KBM-7 (cell line): Measurements from ENCODE around the gene LCN10.
A peak's percentile ranks its signal among the peaks of the same experiment; 100 is the strongest.
"Not testable (repeated sequence)": the region's sequence is repeated elsewhere in the genome, so short reads cannot be mapped to it uniquely, and the experiment has no call there.

Source experiments
- DNase-seq: peaks from one replicate; pipeline ENCODE4 v3.0.0-alpha.2; 2015
- in situ Hi-C: fragments of 300-500 bp; cut with MboI; formaldehyde crosslinking; loops from 2 replicates; pipeline ENCODE4 v1.14.3; 2020; ENCODE audit warnings: low sequenced_read_pairs, low pct_unique_long_range_greater_than_20kb, mixed read lengths

LCN10 gene

GRCh38 chr9:136774416-136775045 is 31.8 kb upstream of the LCN10 start:
- in situ Hi-C loops, result no loop called here
- no peak for DNase-seq

DNA sequence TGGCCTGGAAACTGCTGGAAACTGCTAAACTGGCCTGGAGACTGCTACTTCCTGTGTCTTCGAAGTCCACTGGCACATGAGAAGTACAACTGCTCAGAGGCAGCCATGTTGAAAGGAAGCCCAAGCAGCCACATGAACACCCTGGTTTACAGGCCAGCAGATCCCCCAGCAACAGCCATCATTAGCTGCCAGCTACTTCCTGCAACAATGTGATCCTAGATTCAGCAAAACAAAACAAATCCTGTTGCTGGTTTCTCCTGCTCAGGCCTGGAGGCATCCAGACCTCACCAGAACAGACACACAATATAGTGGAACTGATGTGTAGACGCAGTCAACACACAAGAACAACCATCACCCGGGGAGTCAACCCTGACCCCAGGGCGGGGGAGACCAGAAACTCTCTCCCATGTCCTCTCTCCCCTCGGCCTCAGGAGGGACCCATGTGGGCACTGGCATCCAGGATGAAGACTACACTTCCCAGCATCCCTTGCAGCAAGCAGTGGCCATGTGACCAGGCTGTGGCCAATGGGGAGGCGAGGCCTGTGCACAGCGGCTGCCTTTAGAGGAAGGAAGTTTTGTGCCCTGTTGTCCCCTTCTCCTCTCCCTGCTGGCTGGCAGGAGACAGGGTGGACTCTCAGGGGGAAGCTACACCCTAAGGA is 30.8 kb upstream of the LCN10 start:
- in situ Hi-C loops, result no loop called here
- DNase-seq, result peak; percentile 83

DNA sequence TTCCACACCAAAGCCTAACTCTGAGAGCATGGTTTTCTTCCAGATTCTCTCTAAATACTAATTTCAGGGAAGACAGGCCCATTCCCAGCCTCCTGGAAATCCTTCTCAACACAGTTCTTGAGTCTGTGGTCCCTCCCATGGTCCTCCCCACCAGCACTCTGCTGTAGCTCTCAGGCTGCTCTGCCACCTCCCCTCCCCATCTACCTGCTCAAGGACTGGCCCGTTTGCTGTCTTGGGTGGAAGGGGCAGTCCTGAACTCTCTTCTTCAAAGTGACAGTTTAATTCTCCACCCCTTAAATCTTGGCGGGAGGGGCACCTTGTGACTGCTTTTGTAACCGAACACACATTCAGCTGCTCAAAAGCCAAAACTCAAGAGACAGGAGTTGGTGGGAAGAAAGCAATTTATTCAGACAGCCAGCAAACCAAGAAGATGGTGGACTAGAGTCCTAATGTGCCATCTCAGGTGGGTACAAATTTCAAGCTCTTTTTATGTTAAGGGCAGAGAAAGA is 29.2 kb upstream of the LCN10 start:
- DNase-seq, result no peak
- in situ Hi-C loops, result no loop called here

DNA sequence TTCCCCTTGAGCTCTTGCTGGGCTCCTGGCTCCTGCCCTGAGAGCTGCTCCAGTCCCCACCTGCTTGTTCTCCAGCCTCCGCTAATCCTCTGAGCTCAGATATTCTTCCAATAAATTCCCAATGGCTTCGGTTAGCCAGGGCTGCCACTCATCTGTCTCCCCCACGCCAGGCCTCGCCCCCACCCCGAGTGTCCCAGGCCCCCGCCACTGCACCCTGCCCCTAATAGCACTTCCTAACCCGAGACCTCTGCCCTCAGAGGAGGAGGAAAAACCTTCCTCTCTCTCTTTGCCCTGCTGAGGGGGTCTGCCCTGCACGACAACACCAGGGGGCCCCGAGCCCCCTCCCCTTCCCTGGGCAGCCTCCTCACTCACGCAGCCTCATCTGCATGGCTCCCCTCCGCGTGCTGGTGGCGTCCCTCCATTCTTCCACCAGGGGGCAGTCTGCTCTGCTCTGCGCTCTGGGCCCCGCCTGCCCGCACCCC is 27.0 kb upstream of the LCN10 start:
- in situ Hi-C loops, result no loop called here
- DNase-seq, result peak; percentile 55

- in situ Hi-C loops, result not testable (repeated sequence)
- peak; percentile 55 for DNase-seq
These were observed 23.8 kb upstream of the LCN10 start for GRCh38 chr9:136766410-136767120.

GRCh38 chr9:136765745-136766409 is 23.1 kb upstream of the LCN10 start:
- DNase-seq, result not testable (repeated sequence)

DNA sequence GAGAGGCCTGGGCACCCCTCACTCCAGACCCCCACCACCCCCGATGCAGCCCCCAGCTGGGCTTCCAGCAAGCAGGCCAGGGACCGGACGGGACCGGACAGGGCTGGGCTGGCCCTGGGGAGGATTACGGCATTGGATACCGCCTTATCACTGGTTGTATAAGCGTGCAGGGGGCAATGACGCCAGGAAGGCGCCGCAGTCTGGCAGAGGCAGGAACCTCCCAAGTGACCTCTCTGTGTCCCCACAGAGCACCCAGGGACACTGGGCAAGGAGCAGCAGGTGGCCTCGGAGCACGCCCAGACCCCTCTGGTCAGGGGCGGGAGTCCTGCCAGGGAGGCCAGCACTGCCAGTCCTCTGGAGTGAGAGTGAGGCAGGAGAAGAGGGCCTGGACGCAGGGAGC is 22.3 kb upstream of the LCN10 start:
- in situ Hi-C loops, result no loop called here
- no peak for DNase-seq

More at GRCh38 chr9:136765745-136766409, 23.1 kb upstream of the LCN10 start:
- in situ Hi-C loops, result not testable (repeated sequence)

GRCh38 chr9:136764301-136764891 is 21.7 kb upstream of the LCN10 start, which contains the start of gene LCN15:
LCN15 (minus strand) TSS chr9:136764518; CDS start chr9:136764488, 30 bp downstream.
- in situ Hi-C loops, result no loop called here
- no peak for DNase-seq

DNA sequence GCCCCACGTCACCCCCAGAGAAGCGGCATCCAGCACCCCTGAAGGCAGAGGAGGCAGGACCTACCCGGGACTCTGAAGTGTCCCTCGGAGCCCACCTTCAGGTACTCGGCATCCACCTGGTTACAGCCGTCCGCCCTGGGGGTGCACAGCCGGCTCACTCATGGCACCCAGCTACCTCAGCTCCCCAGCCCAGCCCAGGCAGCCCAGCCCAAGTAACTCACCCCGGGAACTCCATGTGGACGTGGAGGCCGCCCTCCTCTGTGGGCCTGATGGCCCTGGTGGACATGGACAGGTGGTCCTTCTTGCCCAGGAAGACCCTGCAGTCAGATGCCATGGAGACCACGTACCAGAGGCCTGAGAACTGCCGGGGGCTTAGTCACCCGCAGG is 20.9 kb upstream of the LCN10 start:
- in situ Hi-C loops, result no loop called here
- no peak for DNase-seq

DNA sequence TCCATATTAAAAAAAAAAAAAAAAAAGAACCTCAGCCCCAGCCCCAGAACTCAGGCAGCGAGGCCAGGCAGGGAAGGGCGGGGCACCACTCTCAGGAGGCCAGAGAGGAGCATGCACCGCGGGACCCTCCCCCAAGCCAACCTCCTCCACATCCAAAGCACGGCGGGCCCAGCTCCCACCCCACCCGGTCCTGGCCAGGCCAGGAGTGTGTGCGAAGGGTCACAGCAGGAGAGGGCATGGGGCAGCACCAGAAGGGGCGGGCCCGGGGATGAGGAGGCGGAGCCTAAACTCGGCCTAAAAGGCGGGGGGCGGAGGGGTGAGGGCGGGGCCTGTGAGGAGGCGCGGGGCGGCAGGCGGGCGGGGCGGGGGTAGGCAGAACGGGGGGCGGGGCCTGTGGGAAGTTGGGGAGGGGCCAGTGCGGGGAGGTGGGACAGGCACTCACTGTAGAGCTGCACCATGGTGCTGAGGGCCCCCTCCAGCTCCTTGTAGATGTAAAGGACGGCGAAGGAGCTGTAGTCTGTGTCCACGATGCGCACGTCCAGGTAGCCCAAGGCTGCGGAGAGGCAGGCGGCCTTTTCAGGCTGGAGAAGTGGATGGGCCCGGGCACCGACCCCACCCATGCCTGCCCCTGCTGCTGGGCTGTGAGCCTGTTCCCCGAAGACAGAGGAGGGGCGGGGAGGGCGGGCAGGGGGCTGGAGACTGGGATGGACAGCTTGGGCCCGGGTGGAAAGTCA is 20.3 kb upstream of the LCN10 start:
- in situ Hi-C loops, result no loop called here
- DNase-seq, result peak; percentile 49

DNA sequence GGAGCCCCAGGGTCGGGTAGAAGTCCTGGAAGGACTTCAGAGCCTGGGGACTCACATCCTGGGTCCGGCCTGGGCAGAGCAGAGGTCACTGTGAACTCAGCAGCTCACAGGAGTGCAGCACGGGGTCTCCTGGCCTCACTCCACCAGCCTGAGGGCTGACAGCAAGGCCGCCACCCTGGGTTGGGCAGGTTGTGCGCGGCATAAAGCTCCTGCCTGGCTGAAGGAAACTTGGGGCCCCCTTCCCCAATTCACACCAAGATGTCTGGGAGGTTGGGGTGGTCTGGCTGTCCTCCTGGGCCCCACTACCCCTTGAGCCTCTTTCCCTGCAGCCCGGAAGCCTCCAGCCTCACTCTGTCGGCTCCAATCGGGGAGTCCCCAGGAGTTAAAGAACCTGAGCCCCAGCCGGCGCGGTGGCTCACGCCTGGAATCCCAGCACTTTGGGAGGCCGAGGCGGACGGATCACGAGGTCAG is 19.5 kb upstream of the LCN10 start:
- in situ Hi-C loops, result no loop called here
- no peak for DNase-seq

- DNase-seq, result no peak
- in situ Hi-C loops, result no loop called here
These were observed 18.8 kb upstream of the LCN10 start for GRCh38 chr9:136761545-136761981.

GRCh38 chr9:136760834-136761544 is 18.2 kb upstream of the LCN10 start:
- DNase-seq, result peak; percentile 70
- in situ Hi-C loops, result not testable (repeated sequence)

GRCh38 chr9:136760424-136760823 is 17.7 kb upstream of the LCN10 start:
- no peak for DNase-seq
- in situ Hi-C loops, result no loop called here

GRCh38 chr9:136759436-136760325 is 16.9 kb upstream of the LCN10 start:
- no peak for DNase-seq
- in situ Hi-C loops, result no loop called here

DNA sequence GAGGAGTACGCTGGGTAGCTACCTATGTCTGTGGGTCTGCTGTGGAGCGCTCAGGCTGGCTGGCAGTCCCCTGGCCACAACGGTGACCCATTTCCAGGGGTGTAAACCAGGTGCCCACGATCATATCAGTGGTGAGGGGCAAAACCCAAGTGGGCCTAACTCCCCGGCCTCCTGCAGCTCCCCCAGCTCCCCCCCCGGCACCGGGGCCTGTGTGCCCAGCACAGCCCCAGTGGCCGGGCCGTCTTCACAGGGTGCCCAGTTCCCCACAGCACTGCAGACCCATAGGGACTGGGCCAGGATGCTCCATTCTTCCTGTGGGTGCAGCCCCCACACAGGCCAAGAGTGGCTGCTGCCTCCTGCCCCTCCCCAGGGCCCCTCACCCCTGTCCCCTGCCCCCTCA is 16.3 kb upstream of the LCN10 start:
- DNase-seq, result no peak
- in situ Hi-C loops, result no loop called here

DNA sequence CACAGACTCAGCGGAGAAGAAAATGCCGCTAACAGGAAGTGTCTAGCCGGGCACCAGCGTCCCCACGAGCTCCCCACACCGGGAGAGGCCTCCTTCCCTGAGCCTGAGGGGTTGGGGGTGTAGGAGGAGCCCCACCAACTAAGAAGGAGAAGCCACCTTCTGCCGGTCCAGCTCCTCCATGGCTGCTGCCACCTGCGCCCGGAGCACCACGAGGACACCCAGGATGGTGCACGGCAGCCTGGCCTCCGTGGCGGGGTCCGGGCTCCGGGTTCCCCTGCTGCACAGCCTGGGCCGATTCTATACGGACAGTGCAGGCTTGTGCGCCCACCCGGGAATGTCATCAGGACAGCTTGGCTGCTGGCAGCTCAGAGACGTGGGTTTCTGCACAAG is 15.0 kb upstream of the LCN10 start:
- in situ Hi-C loops, result no loop called here
- no peak for DNase-seq
